HG02759 (cell line): Measurements from ENCODE around the gene NDUFAF5.
"Not testable (repeated sequence)": the region's sequence is repeated elsewhere in the genome, so short reads cannot be mapped to it uniquely, and the experiment has no call there.

Experiments used
- ATAC-seq: cut with Tn5 transposase; IDR thresholded peaks from one replicate; pipeline ENCODE4 v1.9.1; 2021; ENCODE audit warnings: mild to moderate bottlenecking, moderate library complexity; ENCODE audit not compliant: unreplicated experiment

The NDUFAF5 gene, protein sequence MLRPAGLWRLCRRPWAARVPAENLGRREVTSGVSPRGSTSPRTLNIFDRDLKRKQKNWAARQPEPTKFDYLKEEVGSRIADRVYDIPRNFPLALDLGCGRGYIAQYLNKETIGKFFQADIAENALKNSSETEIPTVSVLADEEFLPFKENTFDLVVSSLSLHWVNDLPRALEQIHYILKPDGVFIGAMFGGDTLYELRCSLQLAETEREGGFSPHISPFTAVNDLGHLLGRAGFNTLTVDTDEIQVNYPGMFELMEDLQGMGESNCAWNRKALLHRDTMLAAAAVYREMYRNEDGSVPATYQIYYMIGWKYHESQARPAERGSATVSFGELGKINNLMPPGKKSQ

DNA sequence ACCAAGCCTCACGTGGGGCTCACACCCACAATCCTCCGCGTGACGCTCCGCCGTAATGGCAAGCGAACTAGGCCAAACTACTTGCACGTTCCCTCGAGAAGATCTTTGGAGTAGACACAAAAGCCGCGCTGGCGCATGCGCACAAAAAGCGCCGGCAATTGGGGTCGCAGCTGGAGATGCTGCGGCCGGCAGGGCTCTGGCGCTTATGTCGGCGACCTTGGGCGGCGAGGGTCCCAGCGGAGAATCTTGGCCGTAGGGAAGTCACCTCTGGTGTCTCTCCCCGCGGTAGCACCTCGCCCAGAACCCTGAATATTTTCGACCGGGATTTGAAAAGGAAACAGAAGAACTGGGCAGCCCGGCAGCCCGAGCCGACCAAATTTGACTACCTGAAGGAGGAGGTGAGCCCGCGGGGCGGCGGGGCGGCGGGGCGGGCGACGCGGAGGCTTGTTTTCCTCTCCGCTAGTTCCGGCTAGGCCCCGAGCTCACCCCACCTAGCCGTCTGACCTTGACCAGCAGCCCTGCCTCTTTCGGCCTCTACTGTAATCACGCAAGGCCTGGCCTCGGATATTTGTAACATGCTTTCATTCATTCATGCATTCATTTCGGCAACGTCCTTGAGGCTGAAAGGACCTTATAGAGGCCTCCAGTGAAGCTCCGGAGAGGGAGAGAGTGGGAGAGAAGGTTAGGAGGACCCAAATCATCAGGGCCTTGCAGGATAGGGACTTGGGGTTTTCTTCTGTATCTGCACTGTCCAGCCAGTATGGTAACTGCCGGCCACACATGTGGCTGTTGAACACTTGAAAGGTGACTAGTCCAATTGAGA, at the start of gene NDUFAF5, which contains the start of gene ESF1:
NDUFAF5 (plus strand) TSS at position 136 of the 823 bp plus-strand sequence; CDS start at position 177, 41 bp downstream.
ESF1 (minus strand) TSS at position 27 of the 823 bp plus-strand sequence. CDS start 1,779 bp downstream, outside the sequence.
- ATAC-seq = peak; percentile 97

DNA sequence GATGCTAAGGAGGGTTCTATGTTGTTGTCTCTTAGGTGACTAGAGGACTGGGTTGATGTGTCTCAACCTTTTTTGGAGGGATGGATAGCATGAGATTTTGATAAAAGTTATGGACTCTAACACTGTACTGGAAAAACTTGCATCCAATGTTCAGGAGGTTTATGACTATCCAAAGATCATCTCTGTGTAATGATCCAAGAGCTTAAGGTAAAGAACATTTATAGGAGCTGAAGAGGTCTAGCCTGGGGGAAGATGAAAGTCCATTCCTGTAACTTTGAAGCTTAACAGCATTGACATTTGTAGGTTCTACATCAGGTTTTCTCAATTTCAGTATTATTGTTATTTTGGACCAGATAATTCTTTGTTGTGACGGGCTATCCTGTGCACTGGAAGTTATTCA, 49.0 kb upstream of the NDUFAF5 start:
- no peak for ATAC-seq

DNA sequence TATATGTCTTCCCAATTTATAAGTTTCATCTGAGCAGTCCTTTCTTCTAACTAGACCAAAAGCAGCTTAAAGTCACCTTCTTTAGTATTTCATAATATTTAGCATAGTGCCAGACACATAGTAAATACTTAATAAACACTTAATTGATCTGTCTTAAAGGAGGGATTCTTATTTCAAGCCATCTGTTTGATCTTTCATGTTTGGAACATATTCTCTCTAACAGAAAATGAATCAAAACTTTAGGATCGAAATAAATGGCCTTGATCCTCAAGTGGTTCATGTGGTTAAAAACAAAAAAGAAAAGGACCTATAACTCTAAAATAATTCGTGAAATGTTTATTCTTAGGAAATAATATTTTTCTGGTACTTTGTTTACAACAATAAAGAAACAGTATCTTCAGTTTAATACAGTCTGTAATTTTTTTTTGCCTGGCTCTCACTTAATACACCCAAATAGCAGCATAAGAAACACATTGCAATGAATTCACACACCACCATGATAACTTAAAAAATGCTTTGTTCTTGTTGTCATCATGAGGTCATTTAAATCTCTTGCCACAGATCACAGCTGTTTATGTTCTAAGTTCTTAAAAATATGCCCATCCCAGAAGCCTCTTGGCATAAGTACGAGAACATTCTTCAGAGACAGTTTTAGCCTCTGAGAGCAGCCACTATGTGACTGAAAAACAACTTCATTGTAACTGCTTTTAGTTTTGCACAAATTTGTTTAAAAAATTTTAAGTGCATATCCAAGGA, 48.2 kb upstream of the NDUFAF5 start:
- ATAC-seq = no peak

DNA sequence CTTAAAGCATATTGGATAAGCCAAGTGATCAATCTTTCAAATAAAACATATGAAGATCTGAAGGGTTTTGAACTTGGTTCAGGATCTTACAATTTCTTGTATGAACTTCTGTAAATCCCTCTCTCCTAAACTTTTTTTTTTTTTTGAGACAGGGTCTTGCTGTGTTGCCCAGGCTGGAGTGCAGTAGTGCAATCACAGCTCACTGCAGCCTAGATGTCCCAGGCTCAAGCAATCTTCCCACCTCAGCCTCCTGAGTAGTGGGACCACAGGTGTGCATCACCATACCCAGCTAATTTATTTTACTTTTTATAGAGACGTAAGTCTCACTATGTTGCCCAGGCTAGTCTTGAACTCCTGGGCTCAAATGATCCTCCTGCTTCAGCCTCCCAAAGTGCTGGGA, 46.6 kb upstream of the NDUFAF5 start:
- ATAC-seq = not testable (repeated sequence)

DNA sequence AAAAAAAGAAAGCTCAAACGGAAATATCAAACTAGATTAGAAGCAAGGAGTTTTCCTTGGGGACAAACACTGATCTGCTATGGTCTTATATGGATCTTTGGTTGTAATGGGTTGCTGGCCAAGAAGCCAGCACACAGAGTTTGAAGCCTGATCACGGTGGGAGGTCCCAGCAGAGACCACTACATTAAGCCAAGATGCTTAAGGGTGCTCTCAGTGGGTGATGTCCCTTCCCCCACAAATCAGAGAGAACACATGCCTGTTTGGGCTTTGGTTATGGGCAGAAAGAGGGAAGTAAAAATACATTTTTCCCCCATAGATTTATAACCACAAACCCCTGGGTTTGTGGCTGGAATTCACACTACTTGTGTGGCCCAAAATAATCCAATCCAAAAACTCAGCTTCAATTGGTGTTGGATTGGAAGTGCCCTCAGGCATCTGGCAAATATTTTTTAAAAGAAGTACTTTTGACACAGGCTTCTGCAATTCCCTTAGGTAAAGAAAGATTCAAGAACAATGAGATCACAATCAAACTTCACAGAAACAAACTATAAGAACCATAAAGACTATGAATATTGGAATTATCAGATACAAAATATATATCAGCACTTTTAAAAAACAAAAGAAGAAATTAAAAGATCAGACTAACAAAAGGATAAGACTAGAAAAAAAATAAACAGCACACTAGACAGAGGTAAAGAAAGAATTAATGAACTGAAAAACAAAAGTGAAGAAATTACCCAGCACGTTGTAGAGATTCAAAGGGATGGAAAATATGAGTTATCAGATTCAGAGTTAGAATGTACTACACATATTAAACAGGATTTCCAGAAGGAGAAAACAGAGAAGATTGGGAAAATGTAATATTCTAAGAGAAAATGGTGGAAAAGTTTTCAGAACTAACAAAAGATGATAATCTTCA, 44.8 kb upstream of the NDUFAF5 start:
- ATAC-seq = no peak

DNA sequence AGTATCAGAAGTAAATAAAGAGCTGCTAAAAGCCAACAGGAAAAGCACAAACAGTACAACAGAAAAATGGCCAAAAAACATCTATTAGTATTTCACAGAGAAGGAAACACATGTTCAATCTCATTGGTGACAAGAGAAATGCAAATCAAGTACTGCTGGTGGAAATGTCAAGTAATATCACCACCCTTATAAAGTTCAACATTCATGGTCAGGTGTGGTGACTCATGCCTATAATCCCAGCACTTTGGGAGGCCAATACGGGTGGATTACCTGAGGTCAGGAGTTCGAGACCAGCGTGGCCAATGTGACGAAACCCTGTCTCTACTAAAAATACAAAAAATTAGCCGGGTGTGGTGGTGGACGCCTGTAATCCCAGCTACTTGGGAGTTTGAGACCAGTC, 42.9 kb upstream of the NDUFAF5 start:
- ATAC-seq = no peak

DNA sequence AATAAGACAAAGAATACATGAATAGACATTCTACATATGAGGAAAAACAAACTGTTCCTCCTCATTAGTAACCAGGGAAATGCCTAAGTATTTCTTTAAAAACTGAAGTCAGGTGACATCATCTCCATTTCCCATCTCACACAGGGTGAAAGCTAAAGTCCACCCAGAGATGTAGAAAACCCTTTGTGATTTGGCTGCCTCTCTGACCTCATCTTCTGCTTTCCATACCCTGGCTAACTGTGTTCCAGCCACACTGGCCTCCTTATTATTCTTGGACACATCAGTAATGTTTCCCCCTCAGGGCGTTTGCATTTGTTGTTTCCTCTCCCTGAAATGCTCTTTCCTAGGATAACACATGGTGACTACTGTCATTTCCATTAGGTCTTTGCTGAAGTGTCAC, 40.5 kb upstream of the NDUFAF5 start:
- ATAC-seq = no peak

DNA sequence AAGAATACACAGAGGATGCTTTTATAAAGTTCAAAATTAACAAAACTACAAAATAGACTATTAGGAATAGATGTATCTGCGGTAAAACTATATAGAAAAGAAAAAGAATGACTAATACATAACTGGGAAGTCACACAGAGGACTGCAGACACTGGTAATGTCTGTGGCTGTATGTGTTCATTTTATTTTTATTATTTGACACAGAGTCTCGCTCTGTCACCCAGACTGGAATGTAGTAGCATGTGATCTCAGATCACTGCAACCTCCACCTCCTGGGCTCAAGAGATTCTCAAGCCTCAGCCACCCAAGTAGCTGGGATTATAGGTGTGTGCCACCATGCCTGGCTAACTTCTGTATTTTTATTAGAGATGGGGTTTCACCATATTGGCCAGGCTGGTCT, 39.0 kb upstream of the NDUFAF5 start:
- ATAC-seq = no peak

DNA sequence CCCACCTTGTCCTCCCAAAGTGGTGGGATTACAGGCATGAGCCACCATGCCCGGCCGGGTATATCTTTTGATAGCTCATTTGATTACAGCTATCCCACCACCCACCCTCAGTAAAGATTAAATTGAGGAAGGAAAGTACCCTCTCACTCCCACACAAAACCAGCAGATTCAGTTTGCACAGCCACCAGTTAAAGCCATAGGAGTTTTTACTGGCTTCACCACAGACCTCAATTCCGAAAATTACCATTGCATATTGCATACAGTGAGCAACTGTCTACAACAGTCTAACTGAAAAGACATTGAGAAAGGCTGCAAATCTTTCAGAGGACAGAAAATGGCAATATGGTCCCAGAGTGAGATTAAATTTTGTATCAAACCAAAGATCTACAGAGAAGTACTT, 35.0 kb upstream of the NDUFAF5 start:
- no peak for ATAC-seq

DNA sequence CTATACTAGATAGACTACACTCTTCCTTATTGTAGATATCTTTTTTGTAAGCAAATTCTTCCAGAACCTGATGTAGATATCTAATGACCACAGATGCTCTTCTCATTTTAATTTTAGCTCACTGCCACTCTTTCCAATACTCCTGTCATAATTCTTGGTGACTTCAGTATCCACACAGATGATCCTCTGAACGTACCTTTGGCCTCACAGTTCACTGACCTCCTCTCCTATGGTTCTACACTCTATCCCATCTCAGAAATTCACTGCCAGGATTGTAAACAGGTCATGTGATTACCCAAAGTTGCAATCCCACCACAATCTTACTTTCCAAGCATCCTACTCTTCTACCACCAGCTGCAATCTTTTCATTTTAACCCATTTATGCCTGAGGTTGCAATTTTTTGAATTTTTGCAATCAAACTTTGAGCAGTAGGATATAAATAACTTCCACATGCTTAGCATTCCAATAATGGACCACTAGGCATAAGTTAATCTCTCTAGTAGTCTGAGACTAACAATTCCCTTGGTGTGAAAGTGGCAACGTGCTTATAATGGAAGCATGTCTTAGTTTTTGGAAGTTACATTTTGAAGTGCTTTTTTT, 31.3 kb upstream of the NDUFAF5 start:
- no peak for ATAC-seq

DNA sequence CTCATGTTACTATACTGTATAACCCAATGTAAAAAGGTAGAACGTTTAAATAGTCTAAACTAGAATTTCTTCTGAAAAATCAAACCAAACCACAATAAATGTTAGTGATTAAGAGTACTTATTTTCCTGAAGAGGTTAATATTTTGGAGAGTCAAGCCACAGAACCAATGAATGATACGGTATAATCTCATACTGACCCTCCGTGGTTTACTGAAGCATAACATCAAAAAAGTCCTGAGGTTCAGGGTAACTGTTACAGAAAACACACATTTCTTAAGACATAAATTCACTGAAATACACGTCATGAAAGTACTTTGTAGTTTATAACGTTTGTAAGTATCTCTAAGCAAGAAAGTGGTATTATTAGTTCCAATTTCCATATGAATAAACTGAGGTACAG, 29.0 kb upstream of the NDUFAF5 start:
- ATAC-seq = no peak

DNA sequence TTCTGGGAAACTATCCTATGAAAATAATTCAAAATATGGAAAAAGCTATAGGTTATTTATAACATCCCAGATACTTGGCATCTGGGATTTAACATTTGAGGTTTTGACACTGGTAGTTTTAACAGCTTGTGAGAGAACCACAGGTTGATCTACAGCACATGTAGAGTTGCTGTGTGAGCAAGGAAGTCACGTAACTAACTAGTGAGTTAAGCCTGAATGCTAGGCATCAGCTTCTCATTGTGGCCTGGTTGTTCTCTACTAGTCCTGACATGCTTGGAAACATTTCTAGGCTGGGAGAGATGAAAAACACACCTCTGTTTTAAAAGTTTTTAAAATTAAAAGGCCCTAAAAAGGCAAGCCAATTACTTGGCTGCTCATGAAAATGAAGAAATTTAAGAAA, 28.3 kb upstream of the NDUFAF5 start:
- ATAC-seq = no peak

DNA sequence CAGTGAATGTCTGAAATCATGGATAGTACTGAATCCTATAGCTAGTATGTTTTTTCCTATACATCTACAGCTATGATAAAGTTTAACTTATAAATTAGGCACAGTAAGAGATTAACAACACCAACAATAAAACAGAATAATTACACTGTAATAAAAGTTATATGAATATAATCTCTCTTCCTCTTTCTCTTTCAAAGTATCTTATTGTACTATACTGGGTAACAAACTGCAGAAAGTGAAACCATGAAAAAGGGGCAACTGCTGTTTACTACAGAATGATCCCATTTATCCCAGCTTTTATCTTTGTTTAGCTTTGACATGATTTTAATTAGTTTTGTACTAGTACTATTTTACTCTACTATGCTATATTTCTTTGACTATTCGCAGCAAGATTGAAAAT, 25.9 kb upstream of the NDUFAF5 start:
- no peak for ATAC-seq

DNA sequence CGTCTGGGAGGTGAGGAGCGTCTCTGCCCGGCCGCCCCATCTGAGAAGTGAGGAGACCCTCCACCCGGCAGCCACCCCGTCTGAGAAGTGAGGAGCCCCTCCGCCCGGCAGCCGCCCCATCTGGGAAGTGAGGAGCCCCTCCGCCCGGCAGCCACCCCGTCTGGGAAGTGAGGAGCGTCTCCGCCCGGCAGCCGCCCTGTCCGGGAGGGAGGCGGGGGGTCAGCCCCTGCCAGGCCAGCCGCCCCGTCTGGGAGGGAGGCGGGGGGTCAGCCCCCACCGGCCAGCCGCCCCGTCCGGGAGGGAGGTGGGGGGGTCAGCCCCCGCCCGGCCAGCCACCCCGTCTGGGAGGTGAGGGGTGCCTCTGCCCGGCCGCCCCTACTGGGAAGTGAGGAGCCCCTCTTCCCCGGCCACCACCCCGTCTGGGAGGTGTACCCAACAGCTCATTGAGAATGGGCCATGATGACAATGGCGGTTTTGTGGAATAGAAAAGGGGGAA, 24.3 kb upstream of the NDUFAF5 start:
- not testable (repeated sequence) for ATAC-seq

DNA sequence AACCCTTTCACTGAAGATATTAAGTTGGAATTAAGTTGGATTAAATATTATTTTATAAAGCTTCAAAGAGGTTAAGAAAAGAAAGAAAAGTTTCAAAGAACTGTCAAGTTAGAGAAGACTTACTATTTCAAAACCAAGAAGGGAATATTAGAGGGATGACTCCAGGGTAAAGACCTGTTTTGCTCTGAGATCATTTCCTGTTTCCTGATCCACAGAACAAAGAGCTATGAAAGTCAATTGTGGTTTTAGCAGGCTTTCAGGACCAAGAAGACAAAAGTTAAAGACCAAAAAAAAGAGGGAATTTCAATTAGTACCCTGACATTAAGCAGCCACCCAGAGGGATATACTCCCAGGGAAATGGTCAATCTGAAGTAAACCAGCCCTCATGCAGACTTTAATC, 19.5 kb upstream of the NDUFAF5 start:
- ATAC-seq = no peak

DNA sequence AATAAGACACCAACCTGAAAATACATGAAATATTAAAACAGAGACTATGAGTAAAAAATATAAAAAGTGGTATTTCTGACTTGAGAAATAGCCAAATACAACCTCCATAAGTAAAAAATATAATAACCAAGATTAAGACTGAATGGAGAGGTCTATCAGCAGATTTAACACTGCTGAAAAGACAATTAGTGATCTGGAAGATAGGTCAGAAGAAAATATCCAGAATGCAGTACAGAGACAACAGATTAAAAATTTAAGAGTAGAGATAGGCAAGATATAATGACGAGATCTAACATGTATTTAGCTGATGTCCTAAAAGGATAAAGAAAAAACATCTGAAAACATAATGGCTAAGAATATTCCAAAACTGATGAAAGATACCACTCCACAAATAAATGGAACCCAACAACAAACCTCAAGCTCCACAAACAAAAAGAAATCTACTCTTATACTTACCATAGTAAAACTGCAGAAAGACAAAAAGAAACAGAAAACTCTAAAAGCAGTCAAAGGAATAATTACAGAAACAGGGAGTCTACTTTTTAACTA, 18.9 kb upstream of the NDUFAF5 start:
- no peak for ATAC-seq

DNA sequence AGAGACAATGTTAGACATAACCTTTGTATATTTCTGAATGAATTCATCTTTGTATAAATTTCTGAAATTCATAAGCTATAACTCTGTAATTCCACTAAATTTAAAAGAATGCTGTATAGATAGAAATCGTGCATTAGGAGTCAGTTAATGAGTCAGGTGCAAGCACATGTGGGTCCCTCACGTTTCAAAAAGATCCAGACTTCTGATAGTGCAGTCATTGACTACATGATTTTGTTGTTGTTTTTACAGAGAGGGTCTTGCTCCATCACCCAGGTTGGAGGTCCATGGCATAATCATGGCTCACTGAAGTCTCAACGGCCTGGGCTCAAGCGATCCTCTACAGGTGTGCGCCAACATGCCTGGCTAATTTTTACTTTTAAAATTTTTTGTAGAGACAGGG, 14.7 kb upstream of the NDUFAF5 start:
- no peak for ATAC-seq

DNA sequence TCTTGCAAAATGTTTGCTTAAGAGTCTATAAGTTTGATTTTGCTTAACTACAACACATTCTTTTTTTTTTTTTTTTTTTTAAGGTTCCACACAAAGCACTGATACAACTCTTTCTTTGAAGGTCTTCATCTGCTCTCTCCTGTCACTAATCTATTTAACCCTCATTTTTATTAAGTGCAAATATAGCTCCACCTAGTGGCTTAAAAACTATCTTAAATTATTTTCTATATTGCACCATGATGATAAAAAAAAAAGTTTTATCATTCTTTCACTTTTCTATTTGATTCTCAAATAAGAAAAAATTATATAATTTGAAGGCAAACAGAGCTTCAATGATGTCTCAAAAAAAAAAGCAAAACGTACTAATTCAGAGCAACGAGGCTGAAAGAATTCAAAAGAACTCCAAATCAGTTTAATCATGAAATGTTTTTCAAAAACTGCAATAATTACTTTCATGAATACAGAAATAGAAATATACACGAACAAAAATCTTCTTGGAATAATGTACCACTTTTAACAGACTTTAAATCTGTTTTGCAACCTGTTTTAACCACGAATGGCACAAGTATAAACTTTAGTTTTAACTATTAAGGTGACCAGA, 12.9 kb upstream of the NDUFAF5 start:
- no peak for ATAC-seq

DNA sequence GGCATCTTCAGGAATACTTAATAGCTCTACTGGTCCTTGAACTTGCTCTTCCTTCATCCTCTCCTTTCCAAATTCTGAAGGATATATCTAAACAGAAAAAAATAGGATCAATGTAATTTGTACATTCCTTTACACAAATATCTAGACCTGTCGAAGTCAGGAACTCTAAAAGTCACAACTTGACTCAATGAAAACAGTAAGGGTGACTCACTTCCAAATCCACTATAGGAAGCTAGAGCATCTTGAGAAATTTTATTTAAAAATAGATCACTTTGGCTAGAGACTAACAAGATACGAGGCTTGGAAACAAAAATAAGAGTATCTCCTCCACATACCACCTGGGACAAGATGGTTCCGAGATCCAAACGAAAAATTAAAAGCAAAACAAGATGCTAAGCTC, 12.3 kb upstream of the NDUFAF5 start:
- ATAC-seq = no peak
